NCI-H1105 (cell line): Measurements from ENCODE around the gene CFAP97D2.
A peak's percentile ranks its signal among the peaks of the same experiment; 100 is the strongest.
"Not testable (repeated sequence)": the region's sequence is repeated elsewhere in the genome, so short reads cannot be mapped to it uniquely, and the experiment has no call there.

ENCODE experiments used
- DNase-seq: peaks from one replicate; lab custom pipeline; 2025; lab: John Stamatoyannopoulos, UW

CFAP97D2 gene

GRCh38 chr13:114143806-114144605 lies 35.1 kb upstream of the CFAP97D2 start:
- DNase-seq = no peak

- DNase-seq = no peak
Observed at GRCh38 chr13:114144606-114145244, 34.3 kb upstream of the CFAP97D2 start.

GRCh38 chr13:114145256-114145655 lies 33.8 kb upstream of the CFAP97D2 start:
- DNase-seq = no peak

- no peak for DNase-seq
Observed at GRCh38 chr13:114145722-114146121, 33.3 kb upstream of the CFAP97D2 start.

GRCh38 chr13:114146173-114146572 lies 32.9 kb upstream of the CFAP97D2 start:
- no peak for DNase-seq

- no peak for DNase-seq
Observed at GRCh38 chr13:114146629-114147028, 32.4 kb upstream of the CFAP97D2 start.

GRCh38 chr13:114147803-114148520 lies 31.1 kb upstream of the CFAP97D2 start:
- DNase-seq = no peak

- DNase-seq = no peak
Observed at GRCh38 chr13:114148521-114148855, 30.6 kb upstream of the CFAP97D2 start.

- DNase-seq = not testable (repeated sequence)
Observed at GRCh38 chr13:114148886-114149285, 30.2 kb upstream of the CFAP97D2 start.

GRCh38 chr13:114149774-114150740 lies 29.0 kb upstream of the CFAP97D2 start:
- peak; percentile 95 for DNase-seq

- no peak for DNase-seq
Observed at GRCh38 chr13:114151031-114151430, 28.0 kb upstream of the CFAP97D2 start.

- peak; percentile 76 for DNase-seq
Observed at GRCh38 chr13:114151565-114152284, 27.3 kb upstream of the CFAP97D2 start.

GRCh38 chr13:114152285-114152645 lies 26.8 kb upstream of the CFAP97D2 start:
- no peak for DNase-seq

GRCh38 chr13:114152831-114153371 lies 26.2 kb upstream of the CFAP97D2 start:
- DNase-seq = no peak

GRCh38 chr13:114153485-114154080 lies 25.5 kb upstream of the CFAP97D2 start:
- no peak for DNase-seq

GRCh38 chr13:114154476-114154875 lies 24.6 kb upstream of the CFAP97D2 start:
- DNase-seq = no peak

GRCh38 chr13:114155320-114155719 lies 23.7 kb upstream of the CFAP97D2 start:
- no peak for DNase-seq

- DNase-seq = no peak
Observed at GRCh38 chr13:114155926-114156883, 22.9 kb upstream of the CFAP97D2 start.

- no peak for DNase-seq
Observed at GRCh38 chr13:114157869-114158495, 21.1 kb upstream of the CFAP97D2 start.
